Hippocampal formation (tissue), 2 donors: ENCODE results near the gene ZKSCAN4.

Experiments used
- DNase-seq, 2 donors: peaks; one replicate each; lab custom pipeline; 2025; lab: John Stamatoyannopoulos, UW

ZKSCAN4 gene

GRCh38 chr6:28209753-28210535 lies 42.1 kb downstream of the ZKSCAN4 start:
- no peak for DNase-seq

- no peak for DNase-seq
Measured at GRCh38 chr6:28208111-28208659, 43.9 kb downstream of the ZKSCAN4 start.

- DNase-seq = no peak
Measured at GRCh38 chr6:28207510-28208110, 44.5 kb downstream of the ZKSCAN4 start.

GRCh38 chr6:28206928-28207509 lies 45.0 kb downstream of the ZKSCAN4 start:
- no peak for DNase-seq

GRCh38 chr6:28206527-28206926 lies 45.5 kb downstream of the ZKSCAN4 start:
- no peak for DNase-seq

GRCh38 chr6:28205879-28206278 lies 46.2 kb downstream of the ZKSCAN4 start:
- no peak for DNase-seq

GRCh38 chr6:28203201-28203600 lies 48.9 kb downstream of the ZKSCAN4 start:
- no peak for DNase-seq

GRCh38 chr6:28200020-28200419 lies 52.0 kb downstream of the ZKSCAN4 start:
- DNase-seq = no peak
